Activated CD4-positive, alpha-beta T cell treated with anti-CD3 and anti-CD28 coated beads, Interleukin-2, Interleukin-6, amounts not matched to agents 100 ng/mL and 50 ng/mL, durations not matched to agents 16 hours and 8 hours (primary cell): Measurements from ENCODE around the gene SLC2A6.
A peak's percentile ranks its signal among the peaks of the same experiment; 100 is the strongest.

Source experiments
- DNase-seq: peaks from one replicate; pipeline ENCODE4 v3.0.0-alpha.2; 2020

The SLC2A6 gene, protein sequence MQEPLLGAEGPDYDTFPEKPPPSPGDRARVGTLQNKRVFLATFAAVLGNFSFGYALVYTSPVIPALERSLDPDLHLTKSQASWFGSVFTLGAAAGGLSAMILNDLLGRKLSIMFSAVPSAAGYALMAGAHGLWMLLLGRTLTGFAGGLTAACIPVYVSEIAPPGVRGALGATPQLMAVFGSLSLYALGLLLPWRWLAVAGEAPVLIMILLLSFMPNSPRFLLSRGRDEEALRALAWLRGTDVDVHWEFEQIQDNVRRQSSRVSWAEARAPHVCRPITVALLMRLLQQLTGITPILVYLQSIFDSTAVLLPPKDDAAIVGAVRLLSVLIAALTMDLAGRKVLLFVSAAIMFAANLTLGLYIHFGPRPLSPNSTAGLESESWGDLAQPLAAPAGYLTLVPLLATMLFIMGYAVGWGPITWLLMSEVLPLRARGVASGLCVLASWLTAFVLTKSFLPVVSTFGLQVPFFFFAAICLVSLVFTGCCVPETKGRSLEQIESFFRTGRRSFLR

DNA sequence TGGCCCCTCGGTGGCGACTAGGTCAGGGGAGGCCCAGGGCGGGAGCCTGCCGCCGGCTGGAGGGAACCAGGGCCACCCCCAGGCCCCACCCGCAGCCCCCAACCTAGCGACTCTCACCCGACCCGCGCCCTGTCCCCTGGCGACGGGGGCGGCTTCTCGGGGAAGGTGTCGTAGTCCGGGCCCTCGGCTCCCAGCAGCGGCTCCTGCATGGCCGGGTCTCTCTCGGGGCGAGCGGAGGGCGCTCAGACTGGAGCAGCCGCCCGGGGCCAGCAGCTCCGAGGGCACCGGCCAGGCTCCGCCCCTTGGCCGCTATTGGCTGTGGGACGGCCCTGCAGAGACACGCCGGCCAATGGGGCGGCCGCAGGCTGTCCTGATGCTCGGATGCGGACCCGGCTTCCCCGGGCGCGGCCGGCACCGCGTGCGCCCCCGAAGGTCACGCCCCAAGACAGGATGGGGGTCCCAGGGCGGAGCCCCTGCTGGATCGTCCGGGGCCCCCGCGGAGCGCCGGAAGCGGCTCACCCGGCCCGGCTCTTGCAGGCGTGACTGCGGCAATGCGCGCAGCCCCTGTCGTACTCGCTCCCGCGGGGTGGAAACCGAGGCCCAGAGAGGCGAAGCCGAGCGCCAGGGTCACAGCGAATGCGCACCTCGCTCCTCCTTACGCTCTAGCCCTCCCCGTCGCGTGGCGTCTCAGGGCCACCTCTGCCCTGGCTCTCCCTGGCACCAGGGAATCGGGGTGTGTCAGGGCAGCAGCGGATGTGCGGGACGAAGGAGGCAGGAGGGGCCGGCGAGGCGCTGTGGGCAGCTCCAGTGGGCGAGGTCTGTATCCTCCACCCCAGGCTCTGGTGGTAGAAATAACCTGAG is at the start of gene SLC2A6:
TSS of gene SLC2A6 (minus strand) at position 249 of the 861 bp plus-strand sequence. CDS start at position 209, 40 bp downstream.
- DNase-seq, result peak; percentile 89

DNA sequence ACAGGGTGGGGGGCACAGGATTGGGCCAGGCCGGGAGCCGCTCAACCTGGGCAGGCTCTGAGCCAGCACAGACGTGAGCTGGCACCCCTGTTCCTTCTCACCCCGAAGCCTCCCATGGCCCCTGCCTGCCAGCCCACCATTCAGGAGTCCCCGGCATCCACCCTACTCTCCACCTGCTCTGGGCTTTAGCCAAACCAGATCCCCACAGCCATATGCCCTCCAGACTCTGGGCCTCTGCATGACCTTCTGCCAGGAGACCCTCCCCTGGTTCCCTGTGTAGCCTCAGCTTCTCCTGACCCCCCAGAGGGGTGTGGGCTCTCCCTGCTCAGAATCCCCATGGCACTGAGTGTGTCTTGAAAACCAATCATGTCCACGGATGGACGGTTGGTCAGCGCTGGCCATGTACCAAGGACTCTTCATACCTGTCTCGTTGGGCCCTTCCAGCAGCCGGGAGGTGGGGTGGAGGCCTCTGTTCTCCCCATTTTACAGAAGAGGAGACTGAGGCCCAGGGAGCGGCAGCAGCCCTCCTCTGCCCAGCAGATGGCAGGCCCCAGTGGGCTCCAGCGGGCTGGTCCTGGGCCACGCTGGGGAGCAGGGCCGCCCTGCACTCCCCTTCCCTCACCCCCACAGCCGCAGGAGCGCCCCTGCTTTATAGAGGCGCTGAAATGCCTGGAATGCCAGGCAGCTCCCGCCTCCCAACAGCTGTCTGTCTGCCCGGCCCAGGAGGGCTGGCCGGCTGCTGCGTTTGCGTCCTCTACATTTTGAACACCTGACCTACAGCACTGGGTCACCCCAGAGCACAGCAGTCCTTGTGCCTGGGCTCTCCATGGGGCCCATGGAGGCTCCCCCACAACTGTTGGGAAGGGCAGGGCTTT is 49.3 kb upstream of the SLC2A6 start:
- DNase-seq, result no peak

GRCh38 chr9:133527444-133527920 is 48.6 kb upstream of the SLC2A6 start:
- no peak for DNase-seq

DNA sequence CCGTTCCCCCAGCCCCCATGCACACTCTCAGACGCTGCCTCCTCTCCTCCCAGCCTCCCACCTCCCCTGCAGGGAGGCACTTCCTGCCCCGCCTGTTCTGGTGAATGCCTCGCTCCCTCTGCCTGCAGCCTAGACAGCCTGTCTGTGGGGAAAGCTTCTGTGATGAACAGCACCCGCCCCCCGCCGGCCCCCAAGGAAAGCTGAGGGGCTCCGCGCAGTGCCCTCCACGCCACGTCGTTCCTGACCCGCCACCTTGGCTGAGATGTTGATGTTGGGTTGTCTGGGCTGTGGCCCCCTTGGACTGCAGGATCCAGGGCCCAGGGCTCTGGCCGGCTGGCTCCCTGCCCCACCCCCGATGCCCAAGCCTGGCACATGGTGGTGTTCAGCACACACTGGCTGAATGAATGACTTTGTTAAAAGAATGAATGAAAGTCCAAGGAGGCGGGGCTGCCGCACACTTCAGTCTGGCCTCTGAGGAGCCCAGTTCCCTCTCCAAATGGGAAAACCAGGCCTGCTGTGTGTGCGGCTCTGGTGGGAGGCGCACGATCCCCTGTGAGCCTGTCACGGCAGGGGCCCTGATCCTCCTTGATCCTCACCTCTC is 47.9 kb upstream of the SLC2A6 start:
- DNase-seq, result no peak

GRCh38 chr9:133525677-133526076 is 46.8 kb upstream of the SLC2A6 start:
- DNase-seq, result no peak

DNA sequence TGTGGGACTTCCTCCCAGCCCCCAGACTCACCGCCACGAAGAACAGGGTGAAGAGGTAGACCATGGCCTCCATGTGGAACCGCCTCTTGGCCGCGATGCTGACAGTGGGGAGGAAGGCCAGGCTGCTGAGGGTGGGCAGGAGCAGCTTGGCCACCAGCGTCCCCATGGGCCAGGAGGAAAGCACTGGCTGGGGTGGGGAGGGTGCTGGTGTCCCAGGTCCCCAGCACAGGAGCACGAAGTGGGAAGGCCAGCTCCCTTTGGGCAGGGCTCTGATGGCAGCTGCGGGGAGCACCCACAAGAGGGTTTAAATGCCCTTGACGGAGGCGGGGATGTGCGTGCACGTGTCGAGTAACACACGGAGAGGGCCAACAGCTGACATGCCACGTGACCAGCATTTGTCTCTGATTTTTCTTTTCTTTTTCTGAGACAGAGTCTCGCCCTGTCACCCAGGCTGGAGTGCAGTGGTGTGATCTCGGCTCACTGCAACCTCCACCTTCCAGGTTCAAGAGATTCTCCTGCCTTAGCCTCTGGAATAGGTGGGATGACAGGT is 45.9 kb upstream of the SLC2A6 start, which contains the start of gene MYMK:
TSS of gene MYMK (minus strand) at position 281 of the 550 bp plus-strand sequence. CDS start at position 166, 115 bp downstream.
- DNase-seq, result no peak

DNA sequence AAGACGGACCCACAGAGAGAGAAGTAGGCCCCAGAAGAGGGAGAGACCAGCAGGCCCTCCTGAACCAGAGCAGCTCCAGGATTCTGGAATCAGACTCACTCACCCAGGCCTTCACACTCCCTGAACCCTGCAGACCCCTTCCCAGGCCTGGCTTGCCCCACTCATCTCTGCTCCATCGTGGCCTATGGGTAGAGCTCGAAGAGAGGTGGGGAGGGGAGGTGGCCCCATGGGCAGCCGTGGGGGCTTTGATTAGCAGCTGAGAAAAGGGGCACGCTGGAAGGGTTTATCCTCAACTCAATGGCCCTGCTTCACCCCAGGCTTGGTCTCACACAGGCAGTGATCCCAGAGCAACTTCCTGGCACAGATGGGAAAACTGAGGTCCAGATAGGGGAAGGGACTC is 45.2 kb upstream of the SLC2A6 start:
- no peak for DNase-seq

DNA sequence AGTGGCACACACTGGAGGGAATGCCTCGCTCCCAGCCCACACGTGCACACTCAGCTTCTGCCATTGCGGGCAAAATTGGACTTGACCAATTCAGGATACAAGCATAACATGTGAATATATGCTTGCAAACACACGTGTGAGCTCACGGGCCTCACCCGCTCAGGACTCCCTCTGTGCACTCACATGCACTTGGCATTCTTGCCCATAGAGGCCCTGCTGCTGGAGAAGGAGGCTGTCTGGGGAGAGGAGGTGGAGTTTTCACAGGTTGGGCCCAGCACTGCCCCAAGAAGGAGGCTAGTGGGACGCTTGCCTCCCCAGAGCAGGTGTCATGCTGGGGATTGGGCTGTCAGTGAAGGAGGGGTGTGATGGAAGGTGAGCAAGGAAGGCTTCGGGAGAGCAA is 44.2 kb upstream of the SLC2A6 start:
- no peak for DNase-seq

DNA sequence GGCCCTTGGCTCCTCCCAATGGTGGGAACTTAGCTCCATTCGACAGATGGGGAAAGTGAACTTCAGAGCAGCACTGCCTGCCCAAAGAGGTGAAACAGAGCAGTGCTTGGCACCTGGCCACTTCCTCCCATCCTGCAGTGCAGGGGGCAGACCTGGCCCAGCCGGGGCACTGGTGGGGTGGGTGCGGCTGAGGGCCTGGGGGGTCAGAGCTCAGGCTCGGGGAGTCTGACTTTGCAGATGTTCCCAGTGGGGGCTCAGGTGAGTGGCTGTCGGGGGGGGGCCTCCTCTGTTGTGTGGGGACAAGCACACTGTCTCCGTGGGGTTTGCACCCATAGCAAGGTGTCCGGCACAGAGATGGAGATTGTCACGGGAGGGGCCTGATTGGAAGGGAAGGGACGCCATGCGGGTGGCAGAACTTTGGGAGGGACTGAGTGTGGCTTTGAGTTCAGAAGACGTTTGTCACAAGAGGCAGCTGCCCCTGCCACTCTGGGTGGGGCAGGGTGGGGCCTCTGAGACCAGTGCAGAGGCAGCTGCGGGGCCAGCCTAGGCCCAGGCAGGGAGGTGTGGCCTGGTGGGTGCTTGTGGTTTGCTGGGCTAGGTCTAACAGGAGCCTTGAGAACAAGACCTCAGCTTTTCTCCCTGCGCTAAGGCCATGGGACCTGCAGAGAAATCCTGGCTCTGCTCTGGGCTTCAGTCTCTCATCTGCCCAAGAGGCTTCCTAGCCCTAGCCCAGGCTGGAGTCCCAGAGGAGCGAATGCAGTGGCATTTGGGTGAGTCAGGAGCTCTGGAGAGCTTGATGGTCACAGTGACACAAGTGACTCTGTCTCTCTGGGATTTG is 43.4 kb upstream of the SLC2A6 start:
- DNase-seq, result no peak

DNA sequence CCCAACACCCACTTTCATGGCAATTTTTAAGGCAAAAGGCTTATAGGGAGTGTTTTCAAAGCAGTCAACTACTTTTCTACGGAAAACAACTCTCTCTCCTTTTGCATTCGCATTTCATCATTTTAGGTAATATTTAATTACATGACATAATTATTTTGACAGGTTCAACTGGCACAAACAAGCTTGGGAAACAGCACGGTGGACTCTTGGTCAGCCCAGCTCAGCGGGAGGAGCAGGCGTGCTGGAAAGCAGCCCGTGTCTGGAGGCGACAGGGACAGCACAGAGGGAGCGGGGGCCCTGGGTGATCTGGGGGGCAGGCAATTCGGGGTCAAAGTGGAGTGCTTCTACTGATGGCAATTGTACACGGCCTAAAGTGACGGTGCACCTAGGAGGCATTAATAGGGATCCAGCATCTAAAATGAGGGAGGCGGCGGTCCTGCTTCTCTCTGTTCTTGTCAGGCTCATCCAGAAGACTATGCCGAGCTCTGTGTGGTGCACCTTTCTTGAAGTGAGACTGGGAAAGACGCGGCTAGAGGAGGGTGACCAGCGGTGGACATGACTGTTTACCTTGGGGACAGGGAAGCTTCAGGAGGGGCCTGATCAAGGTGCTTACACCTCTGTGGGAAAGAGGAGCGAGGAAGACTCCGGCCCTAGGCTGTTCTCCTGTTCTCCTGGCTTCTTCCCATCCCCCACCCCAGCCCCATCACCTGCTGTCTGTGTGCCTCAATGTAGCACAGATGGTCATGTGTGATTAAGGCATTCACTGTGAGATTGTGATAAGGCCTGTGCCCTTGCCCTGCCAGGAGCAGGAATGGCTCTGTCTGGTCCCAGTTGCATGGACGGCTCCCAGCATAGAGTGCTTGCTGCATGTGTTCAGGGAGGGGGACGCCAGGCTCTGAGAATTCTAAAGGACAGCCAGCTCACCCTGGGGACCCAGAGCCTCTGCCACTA is 42.5 kb upstream of the SLC2A6 start:
- no peak for DNase-seq

- DNase-seq, result no peak
Measured at GRCh38 chr9:133520121-133520835, 41.4 kb upstream of the SLC2A6 start.

DNA sequence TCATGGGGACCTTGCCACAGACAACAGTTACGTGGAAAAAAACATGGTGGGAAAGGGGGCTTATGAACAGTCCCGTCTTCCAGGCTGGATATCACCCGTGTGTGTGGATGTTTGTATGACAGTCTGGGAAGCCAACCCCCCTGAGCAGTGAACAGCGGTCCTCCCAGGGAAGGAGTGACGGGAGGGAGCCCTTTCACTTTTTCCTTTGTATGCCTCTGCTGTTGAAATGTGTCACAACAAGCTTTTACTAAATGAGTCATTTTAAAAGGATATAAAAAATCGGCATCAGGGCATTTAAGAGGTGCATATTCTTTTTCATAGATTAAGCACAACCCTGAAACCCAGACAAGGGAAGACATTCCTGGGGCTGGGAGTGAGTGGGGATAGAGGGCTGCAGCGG is 40.8 kb upstream of the SLC2A6 start:
- DNase-seq, result no peak

DNA sequence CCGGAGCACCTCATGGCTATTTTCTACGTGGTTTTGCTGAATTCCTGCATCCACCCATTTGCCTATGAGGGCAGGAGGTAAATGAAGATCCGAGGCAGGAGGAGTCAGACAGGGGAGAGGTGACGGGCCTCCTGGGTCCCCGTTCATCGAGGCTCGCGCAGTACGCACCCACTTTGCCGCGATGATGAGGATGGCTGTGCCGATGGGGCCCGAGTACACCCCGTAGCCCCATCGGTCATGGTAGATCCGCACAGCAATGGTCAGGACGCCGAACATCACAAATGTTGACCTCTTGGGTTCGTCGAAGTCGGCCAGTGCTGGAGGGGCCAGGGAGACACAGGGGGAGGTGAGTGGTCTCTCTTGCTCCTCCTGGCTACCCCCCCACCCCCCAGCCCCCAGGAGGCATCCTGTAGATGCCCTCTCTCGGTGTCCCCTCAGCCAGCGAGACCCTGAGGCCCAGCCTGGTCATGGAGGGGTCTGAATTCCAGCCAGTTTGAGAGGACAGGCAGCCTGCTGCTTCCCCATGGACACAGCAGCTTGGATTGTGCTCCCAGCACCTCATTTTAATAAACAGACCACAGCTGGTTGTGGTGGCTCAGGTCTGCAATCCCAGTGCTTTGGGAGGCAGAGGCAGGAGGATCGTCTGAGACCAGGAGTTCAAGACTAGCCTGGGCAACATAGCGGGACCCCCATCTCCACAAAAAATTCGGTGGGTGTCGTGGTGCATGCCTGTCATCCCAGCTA is 40.0 kb upstream of the SLC2A6 start:
- DNase-seq, result no peak

- DNase-seq, result no peak
Measured at GRCh38 chr9:133518200-133518599, 39.3 kb upstream of the SLC2A6 start.

- DNase-seq, result no peak
Measured at GRCh38 chr9:133517711-133518110, 38.8 kb upstream of the SLC2A6 start.

DNA sequence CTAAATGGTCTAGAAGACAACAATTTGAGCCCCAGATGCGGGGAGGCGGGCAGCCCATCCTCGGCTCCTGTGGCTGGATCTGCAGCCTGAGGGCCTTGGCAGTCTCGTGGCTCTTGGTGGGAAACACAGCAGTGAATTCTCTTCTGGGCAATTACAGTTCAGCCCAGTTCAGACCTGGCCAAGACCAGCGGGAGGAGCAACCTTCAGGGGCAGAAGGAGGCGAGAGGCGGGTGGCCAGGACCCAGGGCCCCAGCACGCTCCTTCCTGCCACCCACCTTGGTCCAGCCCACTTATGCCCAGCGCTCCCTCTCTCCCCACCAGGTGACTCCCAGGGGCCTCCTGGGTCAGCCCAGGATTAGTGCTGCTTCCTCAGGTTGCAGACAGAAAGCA is 38.1 kb upstream of the SLC2A6 start:
- DNase-seq, result no peak

- DNase-seq, result no peak
Measured at GRCh38 chr9:133516256-133516960, 37.5 kb upstream of the SLC2A6 start.
